HG02588 (cell line): ENCODE results near the gene CENPA.
"Not testable (repeated sequence)": the region's sequence is repeated elsewhere in the genome, so short reads cannot be mapped to it uniquely, and the experiment has no call there.

Experiments used
- ATAC-seq: cut with Tn5 transposase; IDR thresholded peaks from one replicate; pipeline ENCODE4 v1.9.1; 2021; ENCODE audit warnings: mild to moderate bottlenecking, moderate library complexity; ENCODE audit not compliant: unreplicated experiment

CENPA gene

DNA sequence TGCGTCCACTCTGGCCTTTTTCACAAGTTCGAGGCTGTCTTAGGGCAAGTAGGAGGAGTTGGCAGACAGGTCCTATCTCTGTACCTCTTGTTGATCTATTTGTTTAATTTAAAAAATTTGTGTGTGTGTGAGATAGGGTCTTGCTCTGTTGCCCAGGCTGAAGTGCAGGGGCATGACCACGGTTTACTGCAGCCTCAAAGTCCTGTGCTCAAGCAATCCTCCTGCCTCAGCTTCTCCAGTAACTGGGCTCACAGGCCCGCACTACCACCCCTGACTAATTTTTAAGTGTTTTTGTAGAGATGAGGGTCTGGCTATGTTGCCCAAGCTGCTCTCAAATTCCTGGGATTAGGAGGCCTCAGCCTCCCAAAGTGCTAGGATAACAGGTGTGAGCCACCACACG is 26.0 kb upstream of the CENPA start:
- ATAC-seq = no peak

DNA sequence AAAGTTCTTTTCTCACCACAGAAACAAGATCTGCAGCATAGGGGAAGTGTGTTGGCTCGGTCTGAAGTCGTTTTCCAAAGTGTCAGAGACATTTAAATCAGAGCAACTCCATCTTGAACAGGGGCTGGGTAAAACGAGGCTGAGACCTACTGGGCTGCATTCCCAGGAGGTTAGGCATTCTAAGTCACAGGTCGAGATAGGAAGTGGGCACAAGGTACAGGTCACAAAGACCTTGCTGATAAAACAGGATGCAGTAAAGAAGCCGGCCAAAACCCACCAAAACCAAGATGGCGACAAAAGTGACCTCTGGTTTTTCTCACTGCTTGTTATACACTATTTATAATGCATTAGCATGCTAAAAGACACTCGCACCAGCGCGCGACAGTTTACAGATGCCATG is 24.9 kb upstream of the CENPA start:
- ATAC-seq = not testable (repeated sequence)

DNA sequence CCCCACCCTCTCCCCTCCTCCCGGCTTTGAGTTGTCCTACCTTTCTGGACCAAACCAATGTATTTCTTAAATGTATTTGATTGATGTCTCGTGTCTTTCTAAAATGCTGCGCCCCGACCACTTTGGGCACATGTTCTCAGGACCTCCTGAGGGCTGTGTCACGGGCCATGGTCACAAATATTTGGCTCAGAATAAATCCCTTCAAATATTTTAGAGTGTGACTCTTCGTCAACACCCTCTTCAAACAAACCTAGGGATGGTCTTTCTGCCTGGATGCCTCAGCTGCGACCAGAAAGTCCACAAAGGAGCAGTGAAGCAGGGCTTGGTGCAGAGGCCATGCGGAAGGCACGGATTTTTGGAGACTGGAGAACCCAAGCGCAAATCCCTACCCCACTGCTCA is 22.8 kb upstream of the CENPA start:
- ATAC-seq = no peak

DNA sequence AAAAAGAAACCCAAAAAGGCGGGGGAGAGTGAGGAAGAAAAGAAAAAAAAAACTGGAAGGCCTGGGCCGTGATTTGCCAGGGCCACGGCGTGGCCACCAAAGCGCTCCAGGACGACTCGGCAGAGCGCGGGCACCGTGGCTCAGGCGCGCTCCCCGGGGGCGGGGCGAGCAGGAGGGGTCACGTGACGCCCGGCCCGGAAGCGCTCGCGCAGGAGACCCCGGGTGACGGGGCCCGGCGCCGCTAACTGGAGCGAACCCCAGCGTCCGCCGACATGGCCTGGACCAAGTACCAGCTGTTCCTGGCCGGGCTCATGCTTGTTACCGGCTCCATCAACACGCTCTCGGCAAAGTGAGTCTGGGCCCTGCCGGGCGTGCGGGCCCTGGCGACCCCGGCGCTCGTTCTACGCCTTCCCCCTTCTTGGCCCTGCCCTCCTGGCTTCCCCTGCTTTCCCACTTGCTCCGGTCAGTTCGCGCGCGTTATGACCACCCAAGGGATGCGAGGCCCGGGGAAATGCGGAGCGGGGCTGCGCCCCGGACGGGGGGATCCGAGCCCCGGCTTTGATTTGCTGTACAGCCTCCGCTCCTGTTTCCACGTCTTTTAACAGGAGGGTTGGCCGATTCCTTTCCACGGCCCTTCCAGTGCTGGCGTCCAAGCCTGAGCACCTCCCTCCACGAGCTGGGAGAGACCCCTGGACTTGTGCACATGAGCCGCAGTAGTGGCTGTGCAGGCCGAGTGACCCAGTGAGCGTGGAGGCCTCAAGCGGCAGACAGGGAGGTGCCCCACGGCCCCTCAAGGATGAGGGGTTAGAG is 21.6 kb upstream of the CENPA start, which contains the start of gene SLC35F6:
SLC35F6 (plus strand) TSS at position 207 of the 810 bp plus-strand sequence; CDS start at position 273, 66 bp downstream.
- peak; percentile 86 for ATAC-seq

DNA sequence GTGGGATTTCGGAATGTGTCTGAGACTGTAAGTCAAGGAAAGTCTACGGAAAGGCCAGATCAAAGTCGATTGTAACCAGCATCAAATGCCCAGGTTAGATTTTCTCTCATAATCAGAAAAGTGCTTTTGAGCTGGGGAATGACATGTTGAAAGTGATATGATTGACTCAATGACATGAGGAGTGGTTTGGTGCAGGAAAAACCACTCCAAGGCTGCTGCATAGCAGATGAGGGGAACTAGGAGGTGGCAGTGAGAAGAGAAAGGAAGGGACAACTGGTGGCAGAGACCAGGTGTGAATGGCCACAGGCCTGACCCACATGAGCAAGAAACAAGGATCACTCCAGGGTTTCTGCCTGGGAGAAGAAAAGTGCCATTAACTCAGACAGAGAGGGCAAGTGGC is 20.9 kb upstream of the CENPA start:
- no peak for ATAC-seq

GRCh38 chr2:26765475-26766200 is 20.2 kb upstream of the CENPA start:
- no peak for ATAC-seq

DNA sequence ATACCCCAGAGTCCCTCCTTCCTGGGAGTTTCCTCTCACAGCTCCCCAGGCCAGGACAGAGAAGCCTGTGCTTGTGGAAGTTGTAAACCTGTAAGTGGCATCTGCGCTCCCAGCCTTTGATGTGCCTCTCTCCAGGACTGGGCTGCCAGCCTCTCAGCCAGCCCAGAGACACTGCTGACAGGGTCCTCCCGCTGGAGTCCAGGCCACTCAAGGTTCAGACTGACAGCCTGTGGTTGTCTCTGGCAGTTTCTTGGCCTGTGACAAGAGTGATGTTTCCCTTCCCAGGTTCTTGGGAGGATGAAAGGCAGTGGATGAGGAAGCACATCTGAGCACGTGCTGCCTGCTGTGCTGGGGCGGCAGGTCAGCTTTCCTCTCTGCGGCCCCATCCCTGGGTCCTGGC is 18.7 kb upstream of the CENPA start:
- no peak for ATAC-seq

GRCh38 chr2:26767894-26768487 is 17.9 kb upstream of the CENPA start:
- no peak for ATAC-seq

DNA sequence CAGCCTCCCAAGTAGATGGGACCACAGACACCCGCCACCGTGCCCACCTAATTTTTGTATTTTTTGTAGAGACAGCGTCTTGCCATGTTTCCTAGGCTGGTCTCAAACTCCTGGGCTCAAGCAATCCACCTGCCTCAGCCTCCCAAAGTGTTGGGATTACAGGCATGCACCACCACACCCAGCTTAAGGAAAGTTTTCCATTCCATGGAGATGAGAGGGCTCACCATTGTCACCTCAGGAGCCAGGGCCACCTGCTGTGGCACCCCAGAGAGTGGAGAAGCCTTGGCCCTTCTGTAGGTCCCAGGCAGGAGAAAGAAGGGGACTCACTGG is 17.1 kb upstream of the CENPA start:
- no peak for ATAC-seq

DNA sequence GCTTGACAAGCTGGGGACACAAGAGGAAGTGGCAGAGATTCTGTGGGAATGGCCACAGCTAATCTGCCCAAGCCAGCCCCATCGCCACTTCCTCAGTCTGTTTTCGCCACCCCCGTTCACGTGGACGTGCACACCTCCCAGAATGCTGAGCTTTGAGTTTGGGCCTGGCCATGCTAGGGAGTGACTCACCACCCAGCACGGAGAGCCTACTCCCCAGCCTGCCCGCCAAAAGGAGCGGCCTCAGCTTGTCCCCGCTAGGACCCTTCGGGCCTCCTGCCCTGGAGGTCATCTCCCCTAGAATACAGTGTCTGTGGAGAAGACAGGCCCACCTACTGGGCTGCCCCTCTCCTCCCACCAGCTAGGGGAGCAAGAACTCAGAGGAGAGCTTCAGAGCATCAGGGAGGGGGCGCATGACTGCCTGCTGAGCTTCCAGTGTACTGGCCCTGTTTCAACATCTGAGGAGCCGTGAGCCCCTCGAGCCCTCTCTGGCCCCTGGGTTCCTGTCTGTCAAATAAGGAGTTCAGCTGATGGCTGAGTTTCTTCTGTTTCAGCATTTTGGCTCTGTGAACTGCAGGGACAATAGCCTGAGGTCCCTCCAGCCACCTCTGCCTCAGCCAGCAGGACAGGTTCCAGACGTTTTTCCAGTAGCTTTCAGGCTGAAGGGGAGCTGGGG is 16.6 kb upstream of the CENPA start:
- no peak for ATAC-seq

- no peak for ATAC-seq
Measured at GRCh38 chr2:26770986-26771586, 14.8 kb upstream of the CENPA start.

DNA sequence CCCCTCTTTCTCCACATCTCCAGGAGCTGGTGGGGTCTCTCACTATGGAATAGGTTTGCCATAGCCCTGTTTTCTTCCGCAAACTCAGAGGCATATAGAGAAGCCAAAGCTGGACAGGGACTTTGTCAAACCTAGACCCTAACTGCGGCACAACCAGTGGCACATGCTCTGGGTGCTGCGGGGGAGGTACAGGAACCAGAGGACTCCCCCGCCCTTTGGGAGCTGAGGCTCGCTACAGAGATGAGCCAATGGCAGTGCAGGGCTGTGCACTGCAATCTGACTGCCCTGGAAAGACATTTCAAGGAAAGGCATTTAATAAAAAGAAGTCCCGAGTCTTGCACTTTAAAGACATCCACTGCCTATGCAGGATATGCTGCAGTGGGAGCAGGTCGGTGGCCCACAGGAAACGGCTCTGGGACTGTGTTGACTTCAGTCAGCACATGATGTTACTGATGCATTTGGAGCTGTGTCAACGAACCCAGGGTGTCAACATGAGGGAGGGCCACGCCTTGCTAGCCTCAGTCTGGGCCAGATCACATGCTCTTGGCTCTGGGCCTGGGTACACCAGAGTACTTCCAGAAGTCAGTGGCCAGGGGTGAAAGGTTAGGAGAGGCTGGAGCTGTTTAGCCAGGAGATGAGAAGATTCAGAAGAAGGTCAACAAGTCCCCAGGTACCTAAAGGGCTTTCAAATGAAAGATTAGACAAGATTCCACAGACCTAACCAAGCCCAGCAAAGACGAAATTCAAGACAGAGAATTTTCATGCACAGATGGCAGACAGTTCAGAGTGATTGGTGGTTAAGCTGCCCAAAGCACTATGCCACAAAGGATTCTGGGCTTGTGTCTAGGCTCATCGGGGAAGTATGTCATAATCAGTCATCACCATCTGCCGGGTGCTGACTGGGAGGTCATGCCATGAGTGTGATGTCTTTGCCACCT is 13.5 kb upstream of the CENPA start:
- no peak for ATAC-seq

- no peak for ATAC-seq
Measured at GRCh38 chr2:26776195-26776800, 9.6 kb upstream of the CENPA start.

DNA sequence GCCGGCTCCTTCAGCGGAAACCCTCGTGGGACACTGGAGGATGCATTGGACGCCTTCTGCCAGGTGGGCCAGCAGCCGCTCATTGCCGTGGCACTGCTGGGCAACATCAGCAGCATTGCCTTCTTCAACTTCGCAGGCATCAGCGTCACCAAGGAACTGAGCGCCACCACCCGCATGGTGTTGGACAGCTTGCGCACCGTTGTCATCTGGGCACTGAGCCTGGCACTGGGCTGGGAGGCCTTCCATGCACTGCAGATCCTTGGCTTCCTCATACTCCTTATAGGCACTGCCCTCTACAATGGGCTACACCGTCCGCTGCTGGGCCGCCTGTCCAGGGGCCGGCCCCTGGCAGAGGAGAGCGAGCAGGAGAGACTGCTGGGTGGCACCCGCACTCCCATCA is 7.8 kb upstream of the CENPA start:
- no peak for ATAC-seq

DNA sequence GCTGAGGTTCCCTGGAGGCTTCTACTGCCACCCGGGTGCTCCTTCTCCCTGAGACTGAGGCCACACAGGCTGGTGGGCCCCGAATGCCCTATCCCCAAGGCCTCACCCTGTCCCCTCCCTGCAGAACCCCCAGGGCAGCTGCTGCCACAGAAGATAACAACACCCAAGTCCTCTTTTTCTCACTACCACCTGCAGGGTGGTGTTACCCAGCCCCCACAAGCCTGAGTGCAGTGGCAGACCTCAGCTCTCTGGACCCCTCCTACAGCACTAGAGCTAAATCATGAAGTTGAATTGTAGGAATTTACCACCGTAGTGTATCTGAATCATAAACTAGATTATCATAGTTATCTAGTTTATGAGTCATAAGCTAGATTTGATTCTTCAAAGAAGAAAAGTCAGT is 7.3 kb upstream of the CENPA start:
- ATAC-seq = no peak

DNA sequence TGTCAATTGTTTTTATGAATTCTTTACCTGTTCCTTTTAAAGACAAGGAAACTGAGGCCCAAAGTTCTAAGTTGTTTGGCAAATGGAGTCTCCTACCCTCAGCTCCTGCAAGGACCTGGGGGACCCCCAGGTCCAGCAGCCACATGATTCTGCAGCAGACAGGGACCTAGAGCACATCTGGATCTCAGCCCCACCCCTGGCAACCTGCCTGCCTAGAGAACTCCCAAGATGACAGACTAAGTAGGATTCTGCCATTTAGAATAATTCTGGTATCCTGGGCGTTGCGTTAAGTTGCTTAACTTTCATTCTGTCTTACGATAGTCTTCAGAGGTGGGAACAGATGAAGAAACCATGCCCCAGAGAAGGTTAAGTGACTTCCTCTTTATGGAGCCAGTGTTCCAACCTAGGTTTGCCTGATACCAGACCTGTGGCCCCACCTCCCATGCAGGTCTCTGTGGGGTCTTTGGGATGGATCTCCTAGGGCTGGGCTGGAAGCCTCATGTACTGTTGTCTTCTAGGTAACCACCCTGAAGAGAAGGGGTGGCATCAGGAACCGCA is 5.6 kb upstream of the CENPA start:
- no peak for ATAC-seq

GRCh38 chr2:26782876-26783704 is 2.8 kb upstream of the CENPA start:
- no peak for ATAC-seq

GRCh38 chr2:26784570-26785234 is 1.2 kb upstream of the CENPA start:
- ATAC-seq = no peak
